HepG2 (cell line): ENCODE data around the gene TYMS. TPM values are rescaled to one million over a fixed set of nuclear protein-coding genes. Genes with fewer than 3 reads are reported as not detected.

Experiments used
- BHLHE40 ChIP-seq: IDR thresholded peaks from 2 replicates; pipeline ENCODE4 v1.6.1; 2011; ENCODE audit warnings: low read length, improper control_type of control experiment
- DMAP1 ChIP-seq: IDR thresholded peaks from 2 replicates; pipeline ENCODE4 v1.6.1; 2016
- HNRNPH1 ChIP-seq: fragments of 200-400 bp; formaldehyde crosslinking; optimal IDR thresholded peaks from 2 replicates; pipeline ENCODE3; 2017; ENCODE audit warnings: mild to moderate bottlenecking, low read depth, low read length
- KAT8 ChIP-seq: IDR thresholded peaks from 2 replicates; pipeline ENCODE4 v1.6.1; 2016; ENCODE audit warnings: missing genetic modification reagents, missing compliant biosample characterization
- KLF12 ChIP-seq: sonication (generic); formaldehyde crosslinking; IDR thresholded peaks from 2 replicates; pipeline ENCODE4 v1.4.0; 2020; ENCODE audit warnings: missing genetic modification reagents, borderline replicate concordance
- MTA1 ChIP-seq: sonication (generic); formaldehyde crosslinking; IDR thresholded peaks from 2 replicates; pipeline ENCODE4 v1.4.0; 2020; ENCODE audit warnings: missing genetic modification reagents, mild to moderate bottlenecking, borderline replicate concordance
- MXD4 ChIP-seq: IDR thresholded peaks from 2 replicates; pipeline ENCODE4 v1.6.1; 2016; ENCODE audit warnings: mild to moderate bottlenecking, missing biosample characterization, missing genetic modification reagents
- PRPF4 ChIP-seq: fragments of 200-400 bp; formaldehyde crosslinking; IDR thresholded peaks from 2 replicates; pipeline ENCODE4 v1.6.1; 2016; ENCODE audit warnings: low read length, low read depth; ENCODE audit not compliant: poor library complexity, severe bottlenecking
- SMAD3 ChIP-seq: sonication (generic); formaldehyde crosslinking; IDR thresholded peaks from 2 replicates; pipeline ENCODE4 v1.4.0; 2020; ENCODE audit warnings: missing genetic modification reagents
- SMARCE1 ChIP-seq: fragments of 450-650 bp; IDR thresholded peaks from 2 replicates; pipeline ENCODE4 v1.6.1; 2017; ENCODE audit warnings: borderline replicate concordance
- SPEN ChIP-seq: sonication (generic); formaldehyde crosslinking; IDR thresholded peaks from 2 replicates; pipeline ENCODE4 v1.5.1; 2020; ENCODE audit warnings: low read depth, mild to moderate bottlenecking, missing genetic modification reagents
- TARDBP ChIP-seq: sonication (generic); formaldehyde crosslinking; IDR thresholded peaks from 2 replicates; pipeline ENCODE4 v1.8.0; 2022; ENCODE audit warnings: mild to moderate bottlenecking, missing genetic modification reagents
- WIZ ChIP-seq: sonication (generic); formaldehyde crosslinking; IDR thresholded peaks from 2 replicates; pipeline ENCODE4 v1.5.1; 2020; ENCODE audit warnings: mild to moderate bottlenecking, missing genetic modification reagents
- ZNF17 ChIP-seq: sonication (generic); formaldehyde crosslinking; IDR thresholded peaks from 2 replicates; pipeline ENCODE4 v1.5.0; 2020; ENCODE audit warnings: mild to moderate bottlenecking, missing genetic modification reagents
- ZNF343 ChIP-seq: sonication (generic); formaldehyde crosslinking; IDR thresholded peaks from 2 replicates; pipeline ENCODE4 v1.4.0; 2020; ENCODE audit warnings: mild to moderate bottlenecking, missing genetic modification reagents
- ZNF556 ChIP-seq: sonication (generic); formaldehyde crosslinking; IDR thresholded peaks from 2 replicates; pipeline ENCODE4 v1.4.0; 2020; ENCODE audit warnings: mild to moderate bottlenecking, missing genetic modification reagents, borderline replicate concordance
- ZNF614 ChIP-seq: IDR thresholded peaks from 2 replicates; pipeline ENCODE4 v1.6.1; 2018; ENCODE audit warnings: missing biosample characterization, missing genetic modification reagents, inconsistent platforms, borderline replicate concordance
- ZNF772 ChIP-seq: sonication (generic); formaldehyde crosslinking; IDR thresholded peaks from 2 replicates; pipeline ENCODE4 v1.5.0; 2020; ENCODE audit warnings: mild to moderate bottlenecking, missing genetic modification reagents
- ZNF816 ChIP-seq: sonication (generic); formaldehyde crosslinking; IDR thresholded peaks from 2 replicates; pipeline ENCODE4 v1.8.0; 2022; ENCODE audit warnings: missing genetic modification reagents, mild to moderate bottlenecking, borderline replicate concordance
- polyA plus RNA-seq, 8 experiments: library from polyadenylated mRNA; depleted of rRNA in 3 of 8; stranded (reverse) in 7 of 8; unstranded in 1 of 8; fragments of >200 nt; fragmentation: Illumina TruSeq in 4 of 8; extraction: Trizol in 4 of 8; gene quantifications; 2 replicates each; pipeline versions ENCODE4 v1.2.1 to v1.2.3, GENCODE V29; 2011 to 2016; ENCODE audit warnings: low read depth in 4 of 8, missing spikeins in 1 of 8, mixed read lengths in 1 of 8; ENCODE audit not compliant: insufficient read depth in 1 of 8
- total RNA-seq, 5 experiments: library from RNA; depleted of rRNA; stranded (reverse); fragments of >200 nt; fragmentation: Illumina TruSeq; extraction: Trizol; gene quantifications; 2 replicates each; pipeline ENCODE4 v1.2.3, GENCODE V29; 2016; ENCODE audit warnings: low read depth in 1 of 5
- TF ChIP-seq, protein P1 (sequence below): sonication (generic); formaldehyde crosslinking; IDR thresholded peaks from 2 replicates; pipeline ENCODE4 v1.8.0; 2022; ENCODE audit warnings: mild to moderate bottlenecking, missing genetic modification reagents, borderline replicate concordance
- TF ChIP-seq, protein P2 (sequence below): sonication (generic); formaldehyde crosslinking; IDR thresholded peaks from 2 replicates; pipeline ENCODE4 v1.8.0; 2022; ENCODE audit warnings: missing genetic modification reagents, mild to moderate bottlenecking, moderate library complexity, borderline replicate concordance
- TF ChIP-seq, protein P3 (sequence below): sonication (generic); formaldehyde crosslinking; conservative IDR thresholded peaks from 2 replicates; pipeline ENCODE4 v1.4.0; 2020; ENCODE audit warnings: mild to moderate bottlenecking, missing genetic modification reagents, moderate library complexity

The TYMS gene
- total and polyA plus RNA-seq, 2 of the 13 experiments (the other 11 are each of a cell fraction or from before 2014, with no cell fraction given): 80.1 to 106 TPM

DNA sequence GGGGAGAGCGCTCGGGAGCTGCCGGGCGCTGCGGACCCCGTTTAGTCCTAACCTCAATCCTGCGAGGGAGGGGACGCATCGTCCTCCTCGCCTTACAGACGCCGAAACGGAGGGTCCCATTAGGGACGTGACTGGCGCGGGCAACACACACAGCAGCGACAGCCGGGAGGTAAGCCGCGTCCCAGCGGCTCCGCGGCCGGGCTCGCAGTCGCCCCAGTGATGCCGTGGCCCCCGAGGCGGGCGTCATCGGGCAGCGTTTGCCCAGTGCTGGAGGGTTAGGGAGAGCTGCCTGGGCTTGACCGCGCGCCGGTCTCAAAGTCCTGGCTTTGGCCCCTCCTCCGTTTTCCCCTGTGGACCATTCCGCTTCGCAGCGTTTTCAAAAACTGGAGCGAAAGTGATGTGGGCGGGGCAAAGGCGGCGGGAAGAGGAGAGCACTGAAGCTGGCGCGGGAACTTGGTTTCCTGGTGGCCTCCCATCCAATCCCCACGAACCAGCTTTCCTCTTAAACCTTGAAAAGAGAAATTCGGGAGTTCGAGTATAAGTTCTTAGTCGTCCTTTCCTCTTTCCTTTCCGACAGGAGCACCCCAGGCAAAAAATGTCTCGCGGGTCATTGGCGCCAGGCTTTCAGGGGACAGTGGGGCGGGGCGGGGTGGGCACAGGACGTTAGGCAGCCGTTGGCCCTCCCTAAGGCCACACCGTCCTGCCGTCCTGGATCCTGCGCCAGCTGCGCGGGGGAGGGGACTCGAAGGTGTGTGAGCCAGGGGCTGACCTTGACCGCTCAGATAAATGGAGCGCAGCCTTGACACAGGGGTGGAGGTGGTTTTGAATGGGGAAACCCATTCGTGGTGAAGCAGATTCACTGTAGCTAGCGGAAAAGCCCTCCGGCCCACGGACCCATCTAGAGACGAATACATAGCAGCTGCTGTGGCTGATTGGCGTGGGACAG is 821 bp downstream of the TYMS start (continued):
- peak; percentile 55; the same call in 1 of the 2 replicates for TF ChIP-seq MTA1
- peak; percentile 78 for TF ChIP-seq WIZ
- no peak for TF ChIP-seq ZNF556 (CRISPR knock-in tag)
- no peak for TF ChIP-seq BHLHE40
- TF ChIP-seq TARDBP (CRISPR knock-in tag): no peak; the same call in 1 of the 2 replicates
- TF ChIP-seq, protein P1, sequence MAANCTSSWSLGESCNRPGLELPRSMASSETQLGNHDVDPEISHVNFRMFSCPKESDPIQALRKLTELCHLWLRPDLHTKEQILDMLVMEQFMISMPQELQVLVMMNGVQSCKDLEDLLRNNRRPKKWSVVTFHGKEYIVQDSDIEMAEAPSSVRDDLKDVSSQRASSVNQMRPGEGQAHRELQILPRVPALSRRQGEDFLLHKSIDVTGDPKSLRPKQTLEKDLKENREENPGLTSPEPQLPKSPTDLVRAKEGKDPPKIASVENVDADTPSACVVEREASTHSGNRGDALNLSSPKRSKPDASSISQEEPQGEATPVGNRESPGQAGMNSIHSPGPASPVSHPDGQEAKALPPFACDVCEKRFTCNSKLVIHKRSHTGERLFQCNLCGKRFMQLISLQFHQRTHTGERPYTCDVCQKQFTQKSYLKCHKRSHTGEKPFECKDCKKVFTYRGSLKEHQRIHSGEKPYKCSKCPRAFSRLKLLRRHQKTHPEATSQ (CRISPR knock-in tag): no peak
- peak; percentile 13 for TF ChIP-seq PRPF4
- TF ChIP-seq ZNF17 (CRISPR knock-in tag): 0 out of 2 replicates have a peak, but pooled peaks have one; percentile 60
- TF ChIP-seq KAT8 (CRISPR knock-in tag): peak; percentile 63
- TF ChIP-seq ZNF816 (CRISPR knock-in tag): no peak
- TF ChIP-seq ZNF614 (CRISPR knock-in tag): 0 out of 2 replicates have a peak, but pooled peaks have one; percentile 17
- no peak for TF ChIP-seq ZNF343 (CRISPR knock-in tag)
- TF ChIP-seq, protein P2, sequence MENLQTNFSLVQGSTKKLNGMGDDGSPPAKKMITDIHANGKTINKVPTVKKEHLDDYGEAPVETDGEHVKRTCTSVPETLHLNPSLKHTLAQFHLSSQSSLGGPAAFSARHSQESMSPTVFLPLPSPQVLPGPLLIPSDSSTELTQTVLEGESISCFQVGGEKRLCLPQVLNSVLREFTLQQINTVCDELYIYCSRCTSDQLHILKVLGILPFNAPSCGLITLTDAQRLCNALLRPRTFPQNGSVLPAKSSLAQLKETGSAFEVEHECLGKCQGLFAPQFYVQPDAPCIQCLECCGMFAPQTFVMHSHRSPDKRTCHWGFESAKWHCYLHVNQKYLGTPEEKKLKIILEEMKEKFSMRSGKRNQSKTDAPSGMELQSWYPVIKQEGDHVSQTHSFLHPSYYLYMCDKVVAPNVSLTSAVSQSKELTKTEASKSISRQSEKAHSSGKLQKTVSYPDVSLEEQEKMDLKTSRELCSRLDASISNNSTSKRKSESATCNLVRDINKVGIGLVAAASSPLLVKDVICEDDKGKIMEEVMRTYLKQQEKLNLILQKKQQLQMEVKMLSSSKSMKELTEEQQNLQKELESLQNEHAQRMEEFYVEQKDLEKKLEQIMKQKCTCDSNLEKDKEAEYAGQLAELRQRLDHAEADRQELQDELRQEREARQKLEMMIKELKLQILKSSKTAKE (CRISPR knock-in tag): peak; percentile 78
- TF ChIP-seq HNRNPH1: no peak
- peak; percentile 79; the same call in 1 of the 2 replicates for TF ChIP-seq ZNF772 (CRISPR knock-in tag)
- peak; percentile 42; the same call in 1 of the 2 replicates for TF ChIP-seq MXD4 (CRISPR knock-in tag)
- TF ChIP-seq SMAD3 (CRISPR knock-in tag): no peak
- TF ChIP-seq SMARCE1: no peak
- TF ChIP-seq SPEN (CRISPR knock-in tag): peak; percentile 63
- TF ChIP-seq KLF12 (CRISPR knock-in tag): no peak
- TF ChIP-seq, protein P3, sequence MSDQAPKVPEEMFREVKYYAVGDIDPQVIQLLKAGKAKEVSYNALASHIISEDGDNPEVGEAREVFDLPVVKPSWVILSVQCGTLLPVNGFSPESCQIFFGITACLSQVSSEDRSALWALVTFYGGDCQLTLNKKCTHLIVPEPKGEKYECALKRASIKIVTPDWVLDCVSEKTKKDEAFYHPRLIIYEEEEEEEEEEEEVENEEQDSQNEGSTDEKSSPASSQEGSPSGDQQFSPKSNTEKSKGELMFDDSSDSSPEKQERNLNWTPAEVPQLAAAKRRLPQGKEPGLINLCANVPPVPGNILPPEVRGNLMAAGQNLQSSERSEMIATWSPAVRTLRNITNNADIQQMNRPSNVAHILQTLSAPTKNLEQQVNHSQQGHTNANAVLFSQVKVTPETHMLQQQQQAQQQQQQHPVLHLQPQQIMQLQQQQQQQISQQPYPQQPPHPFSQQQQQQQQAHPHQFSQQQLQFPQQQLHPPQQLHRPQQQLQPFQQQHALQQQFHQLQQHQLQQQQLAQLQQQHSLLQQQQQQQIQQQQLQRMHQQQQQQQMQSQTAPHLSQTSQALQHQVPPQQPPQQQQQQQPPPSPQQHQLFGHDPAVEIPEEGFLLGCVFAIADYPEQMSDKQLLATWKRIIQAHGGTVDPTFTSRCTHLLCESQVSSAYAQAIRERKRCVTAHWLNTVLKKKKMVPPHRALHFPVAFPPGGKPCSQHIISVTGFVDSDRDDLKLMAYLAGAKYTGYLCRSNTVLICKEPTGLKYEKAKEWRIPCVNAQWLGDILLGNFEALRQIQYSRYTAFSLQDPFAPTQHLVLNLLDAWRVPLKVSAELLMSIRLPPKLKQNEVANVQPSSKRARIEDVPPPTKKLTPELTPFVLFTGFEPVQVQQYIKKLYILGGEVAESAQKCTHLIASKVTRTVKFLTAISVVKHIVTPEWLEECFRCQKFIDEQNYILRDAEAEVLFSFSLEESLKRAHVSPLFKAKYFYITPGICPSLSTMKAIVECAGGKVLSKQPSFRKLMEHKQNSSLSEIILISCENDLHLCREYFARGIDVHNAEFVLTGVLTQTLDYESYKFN (CRISPR knock-in tag): peak; percentile 29; the same call in 1 of the 2 replicates
- peak; percentile 85; the same call in 1 of the 2 replicates for TF ChIP-seq DMAP1 (CRISPR knock-in tag)
